Body of pancreas (tissue), 4 donors: ENCODE data around the gene SVIL.

ENCODE experiments used
- CTCF ChIP-seq, 7 experiments: fragments of 450-650 bp in 4 of 7; fragments of 200-600 bp in 3 of 7; sonication (generic) in 3 of 7; IDR thresholded peaks; one replicate each; pipeline ENCODE4 v1.5.1; 2016 to 2019; ENCODE audit warnings: antibody characterized with exemption in 7 of 7
- POLR2A ChIP-seq, 3 donors: fragments of 450-650 bp; IDR thresholded peaks; one replicate each; pipeline ENCODE4 v1.6.1; 2016; ENCODE audit warnings: antibody characterized with exemption in 3 of 3, mild to moderate bottlenecking in 2 of 3

- no peak for TF ChIP-seq CTCF (IDR thresholded peaks at IDR 0.05)
- no peak for TF ChIP-seq POLR2A (IDR thresholded peaks at IDR 0.05)
Observed at GRCh38 chr10:29554660-29555059, 80.1 kb downstream of the SVIL start.
